ENCODE measurements around the gene PPP1R15A.
"Not testable (repeated sequence)": the region's sequence is repeated elsewhere in the genome, so short reads cannot be mapped to it uniquely, and the experiment has no call there.

Gene PPP1R15A

DNA sequence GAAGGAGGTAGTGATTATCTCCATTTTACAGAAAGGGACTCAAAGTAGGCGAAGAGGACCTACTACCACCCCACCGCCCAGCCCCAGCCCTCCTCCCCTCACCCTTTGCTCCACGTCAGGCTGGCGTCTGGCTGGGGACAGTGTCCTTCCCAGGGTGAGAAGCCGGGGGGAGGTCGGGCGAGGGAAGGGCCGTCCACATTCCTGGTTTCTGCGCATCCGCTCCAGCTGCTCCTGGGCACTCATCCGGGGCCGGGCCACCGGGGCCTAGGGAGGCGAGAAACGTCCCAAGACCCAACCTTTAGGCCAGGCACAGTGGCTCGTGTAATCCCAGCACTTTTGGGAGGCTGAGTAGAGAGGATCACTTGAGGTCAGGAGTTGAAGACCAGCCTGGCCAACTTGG, 31.2 kb upstream of the PPP1R15A start:
- Mint-ChIP-seq H3K36me3 (ENCODE audit: low read depth) (peaks cover 20% of the 10 kb centered on the region), H3K4me3 (no peak overlapping the region), H3K27ac (no peak overlapping the region), H3K4me1 (peaks cover 27% of the 10 kb centered on the region), H3K27me3 (ENCODE audit: low read depth, poor library complexity) (peaks cover 3% of the 10 kb centered on the region), H3K9me3 (no peaks in the 10 kb centered on the region)
- no peak for DNase-seq
- TF ChIP-seq CTCF (IDR thresholded peaks at IDR 0.05) = no peak

DNA sequence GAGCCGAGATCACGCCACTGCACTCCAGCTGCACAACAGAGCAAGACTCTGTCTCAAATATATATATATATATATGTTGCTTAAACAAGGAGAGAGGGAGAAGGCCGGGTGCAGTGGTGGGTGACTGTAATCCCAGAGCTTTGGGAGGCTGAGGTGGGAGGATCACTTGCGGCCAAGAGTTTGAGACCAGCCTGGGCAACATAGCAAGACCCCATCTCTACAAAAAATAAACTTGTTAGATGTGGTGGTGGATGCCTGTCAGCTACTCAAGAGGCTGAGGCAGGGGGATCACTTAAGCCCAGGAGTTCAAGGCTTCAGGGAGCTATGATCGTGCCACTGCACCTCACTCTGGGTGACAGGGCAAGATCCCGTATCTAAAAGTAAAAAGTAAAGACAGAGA, 30.6 kb upstream of the PPP1R15A start:
- Mint-ChIP-seq H3K4me3 (no peak overlapping the region), H3K27me3 (ENCODE audit: low read depth, poor library complexity) (peaks cover 3% of the 10 kb centered on the region), H3K36me3 (ENCODE audit: low read depth) (peaks cover 23% of the 10 kb centered on the region), H3K27ac (no peak overlapping the region), H3K9me3 (no peaks in the 10 kb centered on the region), H3K4me1 (peaks cover 22% of the 10 kb centered on the region)
- no peak for TF ChIP-seq CTCF (IDR thresholded peaks at IDR 0.05)
- no peak for DNase-seq

- peak; percentile 77 for TF ChIP-seq CTCF (IDR thresholded peaks at IDR 0.05)
- no peaks in the 10 kb centered on the region for H3K9me3 Mint-ChIP-seq
- H3K36me3 Mint-ChIP-seq (ENCODE audit: low read depth) = peaks cover 35% of the 10 kb centered on the region
- DNase-seq = peak; percentile 70
- peaks cover 3% of the 10 kb centered on the region for H3K27me3 Mint-ChIP-seq (ENCODE audit: low read depth, poor library complexity)
- peaks cover 13% of the 10 kb centered on the region for H3K4me1 Mint-ChIP-seq
- H3K4me3 Mint-ChIP-seq = no peak overlapping the region
- H3K27ac Mint-ChIP-seq = no peak overlapping the region
Measured at GRCh38 chr19:48842789-48843162, 29.4 kb upstream of the PPP1R15A start.

GRCh38 chr19:48844472-48844871, 27.7 kb upstream of the PPP1R15A start:
- no peak for DNase-seq
- TF ChIP-seq CTCF (IDR thresholded peaks at IDR 0.05) = no peak
- Mint-ChIP-seq H3K9me3 (no peaks in the 10 kb centered on the region), H3K27me3 (ENCODE audit: low read depth, poor library complexity) (peaks cover 3% of the 10 kb centered on the region), H3K4me1 (peaks cover 6% of the 10 kb centered on the region), H3K4me3 (no peak overlapping the region), H3K36me3 (ENCODE audit: low read depth) (peaks cover 44% of the 10 kb centered on the region), H3K27ac (no peak overlapping the region)

GRCh38 chr19:48845384-48845783, 26.8 kb upstream of the PPP1R15A start:
- Mint-ChIP-seq H3K36me3 (ENCODE audit: low read depth) (peaks cover 53% of the 10 kb centered on the region), H3K4me3 (no peak overlapping the region), H3K4me1 (peaks cover 6% of the 10 kb centered on the region), H3K27ac (no peak overlapping the region), H3K27me3 (ENCODE audit: low read depth, poor library complexity) (peaks cover 3% of the 10 kb centered on the region), H3K9me3 (no peaks in the 10 kb centered on the region)
- no peak for TF ChIP-seq CTCF (IDR thresholded peaks at IDR 0.05)
- no peak for DNase-seq

- not testable (repeated sequence) for H3K27me3 Mint-ChIP-seq (ENCODE audit: low read depth, poor library complexity); DNase-seq; H3K4me1 Mint-ChIP-seq; H3K9me3 Mint-ChIP-seq; H3K4me3 Mint-ChIP-seq; H3K27ac Mint-ChIP-seq
- H3K36me3 Mint-ChIP-seq (ENCODE audit: low read depth) = peaks cover 55% of the 10 kb centered on the region
Measured at GRCh38 chr19:48846659-48847058, 25.6 kb upstream of the PPP1R15A start.

All from nephron progenitor cell (in vitro differentiated cells).